GM04503 (cell line): ENCODE data around the gene TTC21A.

ENCODE experiments used
- DNase-seq: peaks from one replicate; pipeline ENCODE4 v3.0.0-alpha.2; 2012; ENCODE audit warnings: low read depth

Gene TTC21A

GRCh38 chr3:39099738-39100499, 7.6 kb upstream of the TTC21A start:
- no peak for DNase-seq

- no peak for DNase-seq
These were observed 7.0 kb upstream of the TTC21A start for GRCh38 chr3:39100500-39100886.

- DNase-seq: no peak
These were observed 6.3 kb upstream of the TTC21A start for GRCh38 chr3:39101022-39101689.

- no peak for DNase-seq
These were observed 4.8 kb upstream of the TTC21A start for GRCh38 chr3:39102504-39103323.

GRCh38 chr3:39103324-39103693, 4.2 kb upstream of the TTC21A start:
- no peak for DNase-seq

GRCh38 chr3:39103791-39104552, 3.5 kb upstream of the TTC21A start:
- no peak for DNase-seq

- DNase-seq: no peak
These were observed 2.4 kb upstream of the TTC21A start for GRCh38 chr3:39104961-39105686.

- DNase-seq: no peak
These were observed 1.8 kb upstream of the TTC21A start for GRCh38 chr3:39105687-39106063.

GRCh38 chr3:39106281-39106811, 1.1 kb upstream of the TTC21A start:
- no peak for DNase-seq

GRCh38 chr3:39106851-39107387, 561 bp upstream of the TTC21A start:
- no peak for DNase-seq

- DNase-seq: no peak
These were observed 775 bp downstream of the TTC21A start for GRCh38 chr3:39108200-39108710.

GRCh38 chr3:39109086-39109485, 1.6 kb downstream of the TTC21A start:
- DNase-seq: no peak

- no peak for DNase-seq
These were observed 2.7 kb downstream of the TTC21A start for GRCh38 chr3:39110041-39110639.

- no peak for DNase-seq
These were observed 4.6 kb downstream of the TTC21A start for GRCh38 chr3:39112113-39112512.

GRCh38 chr3:39112535-39112934, 5.1 kb downstream of the TTC21A start:
- DNase-seq: no peak

- DNase-seq: no peak
These were observed 5.8 kb downstream of the TTC21A start for GRCh38 chr3:39113291-39113690.

GRCh38 chr3:39114456-39114855, 7.0 kb downstream of the TTC21A start:
- no peak for DNase-seq

- no peak for DNase-seq
These were observed 8.4 kb downstream of the TTC21A start for GRCh38 chr3:39115870-39116269.

- DNase-seq: no peak
These were observed 10.6 kb downstream of the TTC21A start for GRCh38 chr3:39118079-39118478.

GRCh38 chr3:39118931-39119660, 11.6 kb downstream of the TTC21A start:
- DNase-seq: no peak
